Panc1 (cell line): ENCODE results near the gene MMP17.

Source experiments
- SIN3A ChIP-seq: IDR thresholded peaks from 2 replicates; pipeline ENCODE4 v1.6.1; 2012; ENCODE audit warnings: low read depth, mild to moderate bottlenecking, low read length, moderate library complexity, borderline replicate concordance; ENCODE audit not compliant: insufficient read depth
- TF ChIP-seq, protein P1 (sequence below): fragments of 450-650 bp; IDR thresholded peaks from 2 replicates; pipeline ENCODE4 v1.5.1; 2017; ENCODE audit warnings: mild to moderate bottlenecking

DNA sequence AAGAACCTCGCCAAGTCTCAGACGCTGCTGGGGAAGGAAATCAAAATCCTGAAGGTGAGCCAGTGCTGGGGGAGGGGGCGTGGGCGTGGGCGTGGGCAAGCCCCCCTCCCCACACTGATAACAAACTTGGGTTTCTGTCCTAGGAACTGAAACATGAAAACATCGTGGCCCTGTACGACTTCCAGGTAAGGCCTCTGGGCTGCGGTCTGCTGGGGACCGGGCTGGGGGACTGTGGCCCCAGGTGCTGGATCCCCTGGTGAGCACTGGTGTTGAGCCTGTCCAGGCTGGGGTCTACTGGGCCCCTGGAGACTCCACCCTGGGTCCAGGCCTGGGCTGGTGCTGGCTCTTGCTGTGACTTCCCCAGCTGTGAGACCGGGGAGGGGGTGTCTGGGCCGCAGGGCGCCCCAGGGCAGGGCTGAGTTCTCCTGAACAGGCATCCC, 67.5 kb downstream of the MMP17 start:
- TF ChIP-seq SIN3A, result no peak
- TF ChIP-seq, protein P1, sequence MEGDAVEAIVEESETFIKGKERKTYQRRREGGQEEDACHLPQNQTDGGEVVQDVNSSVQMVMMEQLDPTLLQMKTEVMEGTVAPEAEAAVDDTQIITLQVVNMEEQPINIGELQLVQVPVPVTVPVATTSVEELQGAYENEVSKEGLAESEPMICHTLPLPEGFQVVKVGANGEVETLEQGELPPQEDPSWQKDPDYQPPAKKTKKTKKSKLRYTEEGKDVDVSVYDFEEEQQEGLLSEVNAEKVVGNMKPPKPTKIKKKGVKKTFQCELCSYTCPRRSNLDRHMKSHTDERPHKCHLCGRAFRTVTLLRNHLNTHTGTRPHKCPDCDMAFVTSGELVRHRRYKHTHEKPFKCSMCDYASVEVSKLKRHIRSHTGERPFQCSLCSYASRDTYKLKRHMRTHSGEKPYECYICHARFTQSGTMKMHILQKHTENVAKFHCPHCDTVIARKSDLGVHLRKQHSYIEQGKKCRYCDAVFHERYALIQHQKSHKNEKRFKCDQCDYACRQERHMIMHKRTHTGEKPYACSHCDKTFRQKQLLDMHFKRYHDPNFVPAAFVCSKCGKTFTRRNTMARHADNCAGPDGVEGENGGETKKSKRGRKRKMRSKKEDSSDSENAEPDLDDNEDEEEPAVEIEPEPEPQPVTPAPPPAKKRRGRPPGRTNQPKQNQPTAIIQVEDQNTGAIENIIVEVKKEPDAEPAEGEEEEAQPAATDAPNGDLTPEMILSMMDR, result no peak
